HG02852 (cell line): ENCODE results near the gene HEPACAM.

Experiments used
- ATAC-seq: cut with Tn5 transposase; IDR thresholded peaks from one replicate; pipeline ENCODE4 v1.9.1; 2021; ENCODE audit warnings: mild to moderate bottlenecking, moderate library complexity; ENCODE audit not compliant: unreplicated experiment

HEPACAM gene

DNA sequence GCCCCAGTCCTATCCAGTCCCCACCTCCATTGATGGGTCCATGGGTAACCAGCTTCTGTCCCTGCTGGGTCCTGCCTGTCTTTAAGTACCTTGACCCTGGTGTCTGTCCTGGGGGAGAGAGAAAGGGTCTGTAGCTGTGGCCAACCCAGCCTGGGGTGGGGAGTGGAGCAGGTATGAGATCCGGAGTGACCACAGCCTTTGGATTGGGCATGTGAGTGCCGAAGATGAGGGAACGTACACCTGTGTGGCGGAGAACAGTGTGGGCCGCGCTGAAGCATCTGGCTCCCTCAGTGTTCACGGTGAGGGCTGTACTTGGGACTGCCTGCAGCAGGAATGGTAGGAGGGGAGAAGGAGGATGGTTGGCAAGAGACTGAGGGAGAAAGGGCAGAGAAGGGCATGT, 65.4 kb downstream of the HEPACAM start:
- no peak for ATAC-seq

DNA sequence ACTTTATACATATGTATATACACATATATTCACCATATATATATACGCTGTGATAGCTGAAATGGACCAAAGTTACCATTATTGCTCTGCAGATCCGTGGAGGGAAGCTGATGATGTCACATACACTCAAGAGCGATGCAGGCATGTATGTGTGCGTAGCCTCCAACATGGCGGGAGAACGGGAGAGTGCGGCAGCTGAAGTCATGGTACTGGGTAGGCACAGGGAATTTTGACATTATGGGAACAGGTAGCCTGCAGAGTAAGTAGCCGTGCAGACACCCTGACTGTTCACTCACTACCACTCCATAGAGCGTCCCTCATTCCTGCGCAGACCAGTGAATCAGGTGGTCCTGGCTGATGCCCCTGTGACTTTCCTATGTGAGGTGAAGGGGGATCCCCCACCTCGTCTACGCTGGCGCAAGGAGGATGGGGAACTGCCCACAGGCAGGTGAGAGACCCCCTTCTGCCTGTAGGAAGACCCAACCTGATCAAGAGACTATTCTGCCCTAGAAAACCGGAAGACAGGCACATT, 65.9 kb downstream of the HEPACAM start:
- no peak for ATAC-seq

GRCh38 chr11:124869331-124869730, 66.5 kb downstream of the HEPACAM start:
- ATAC-seq = no peak
